HPDE6-E6E7 (cell line): ENCODE measurements around the gene KATNA1.
"Not testable (repeated sequence)": the region's sequence is repeated elsewhere in the genome, so short reads cannot be mapped to it uniquely, and the experiment has no call there.

ENCODE experiments used
- DNase-seq: peaks from one replicate; pipeline ENCODE4 v3.0.0; 2011; ENCODE audit warnings: missing footprints; ENCODE audit errors: extremely low spot score

KATNA1 gene

DNA sequence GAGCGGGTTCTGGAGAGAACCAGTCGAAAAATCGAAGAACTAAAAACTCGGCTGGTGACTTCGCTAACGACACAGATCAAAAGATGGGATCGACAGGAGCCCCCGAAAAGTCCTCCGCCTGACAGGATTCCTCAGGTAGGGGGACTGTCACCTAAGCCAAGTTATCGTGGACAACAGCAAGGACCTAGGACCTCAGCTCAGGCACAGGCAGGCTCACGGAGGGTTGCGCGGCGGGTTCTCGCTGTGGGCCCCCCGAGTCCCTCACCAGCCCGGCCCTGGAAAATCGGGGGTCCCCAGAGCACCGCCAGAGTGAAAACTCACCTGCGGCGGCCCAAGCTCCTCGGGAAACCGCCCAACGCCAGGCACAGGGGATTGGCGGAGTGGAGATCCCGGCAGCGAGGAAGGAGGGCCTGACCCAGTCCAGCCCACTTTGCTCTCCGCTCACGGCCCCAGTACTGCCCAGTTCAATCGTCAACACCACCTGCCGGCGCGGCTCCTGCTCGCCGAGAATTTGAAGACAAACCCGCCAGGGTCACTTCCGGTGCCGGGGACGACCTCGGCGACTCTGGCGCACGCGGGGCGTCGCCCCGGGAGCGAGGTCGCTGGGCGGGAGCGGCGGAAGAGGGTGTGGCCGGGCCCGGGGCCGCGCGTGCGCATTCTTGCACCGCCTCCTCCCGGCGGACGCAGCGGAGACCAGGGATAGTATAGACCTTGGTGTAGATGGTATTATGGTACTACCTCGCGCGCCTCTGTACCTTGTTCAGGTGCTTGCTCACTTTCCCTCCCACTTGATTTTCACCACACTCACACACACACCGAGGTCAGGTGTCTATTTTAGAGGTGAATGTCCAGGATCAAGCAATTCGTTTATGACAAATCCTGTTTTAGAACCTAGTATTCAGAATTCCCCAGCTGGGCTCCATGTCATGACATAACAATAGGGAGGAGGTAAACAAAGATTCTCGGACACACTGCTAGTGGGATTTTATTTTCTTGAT lies at the start of gene KATNA1:
KATNA1 (minus strand) TSS at position 567 of the 998 bp plus-strand sequence. CDS start 10,167 bp downstream, outside the sequence.
- peak; percentile 87 for DNase-seq

- no peak for DNase-seq
Measured at GRCh38 chr6:149698175-149698574, 49.7 kb upstream of the KATNA1 start.

DNA sequence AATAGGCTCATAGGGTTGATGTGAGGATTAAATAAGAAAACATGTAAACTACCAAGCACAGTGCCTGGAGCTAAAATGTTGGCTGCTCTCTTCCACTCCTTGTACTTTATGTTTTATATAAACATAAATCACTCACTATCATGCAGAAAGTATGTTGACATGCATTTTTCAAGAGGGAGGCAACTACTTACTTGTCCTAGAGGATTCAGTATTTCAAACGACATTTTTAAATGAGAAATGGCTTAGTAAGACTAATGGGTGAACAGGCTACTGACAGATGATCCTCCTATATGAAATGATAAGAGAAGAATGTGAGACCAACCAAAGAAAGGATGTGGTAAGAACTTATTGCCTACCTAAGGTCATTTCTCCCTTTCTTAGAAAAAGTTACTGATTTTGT lies 48.4 kb upstream of the KATNA1 start:
- no peak for DNase-seq

GRCh38 chr6:149694921-149695320 lies 46.4 kb upstream of the KATNA1 start:
- no peak for DNase-seq

GRCh38 chr6:149691201-149691600 lies 42.7 kb upstream of the KATNA1 start:
- DNase-seq = no peak

- DNase-seq = no peak
Measured at GRCh38 chr6:149686230-149686629, 37.7 kb upstream of the KATNA1 start.

DNA sequence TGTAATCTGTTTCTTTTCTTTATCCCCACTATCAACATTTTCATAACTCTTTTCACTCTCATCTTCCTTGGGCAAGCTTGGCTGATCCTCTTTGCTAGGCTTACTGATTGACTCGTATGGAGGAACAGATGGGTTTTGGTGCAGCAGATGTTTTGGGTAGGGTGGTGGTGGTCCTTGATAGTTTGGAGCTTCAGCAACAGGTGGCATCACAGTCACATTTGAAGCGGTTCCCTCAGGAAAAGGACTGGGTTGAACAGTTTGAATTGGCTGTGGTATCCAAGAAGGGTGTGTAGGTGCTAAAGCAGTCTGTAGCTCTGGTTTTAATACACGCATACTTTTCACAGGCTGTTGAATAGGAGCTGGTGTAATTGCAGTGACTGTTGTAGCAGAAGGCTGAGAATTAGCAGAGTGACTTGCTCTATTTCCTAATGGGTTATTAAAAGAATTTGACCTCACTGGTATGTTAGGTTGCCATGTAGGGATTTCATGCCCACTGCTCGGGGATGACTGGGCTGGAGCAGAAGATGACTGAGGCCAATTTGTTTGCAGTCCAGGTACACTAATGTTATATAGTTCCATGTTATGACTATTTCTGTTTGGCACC lies 34.8 kb upstream of the KATNA1 start:
- DNase-seq = no peak

DNA sequence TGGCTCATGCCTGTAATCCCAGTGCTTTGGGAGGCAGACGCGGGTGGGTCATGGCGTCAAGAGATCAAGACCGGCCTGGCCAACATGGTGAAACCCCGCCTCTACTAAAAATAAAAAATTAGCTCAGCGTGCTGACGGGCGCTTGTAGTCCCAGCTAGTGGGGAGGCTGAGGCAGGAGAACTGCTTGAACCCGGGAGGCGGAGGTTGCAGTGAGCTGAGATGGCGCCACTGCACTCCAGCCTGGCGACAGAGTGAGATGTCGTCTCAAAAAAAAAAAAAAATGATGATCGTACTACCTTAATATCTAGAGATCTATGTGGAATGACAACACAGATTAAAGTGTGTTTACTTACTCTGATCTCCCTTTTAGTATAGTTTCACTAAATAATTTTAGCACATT lies 33.3 kb upstream of the KATNA1 start:
- DNase-seq = not testable (repeated sequence)

GRCh38 chr6:149681209-149681608 lies 32.7 kb upstream of the KATNA1 start:
- no peak for DNase-seq

DNA sequence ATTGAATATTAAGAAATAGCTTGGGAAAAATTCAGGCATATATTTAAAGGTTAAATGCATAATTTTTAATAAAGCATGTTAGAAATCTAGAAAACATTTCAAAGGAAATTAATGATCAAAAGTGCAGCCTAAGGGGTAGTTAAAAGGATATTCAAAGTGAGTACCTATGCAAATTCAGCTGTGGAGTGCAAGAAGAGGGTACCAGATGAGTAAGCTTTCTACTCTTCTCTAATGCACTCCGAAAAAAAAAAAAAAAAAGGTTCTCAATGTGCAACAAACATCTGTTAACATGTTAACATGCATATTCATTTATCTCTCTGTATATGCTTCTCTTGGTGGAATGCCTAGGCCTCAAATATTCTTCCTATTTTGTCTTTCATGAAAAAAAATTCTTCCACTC lies 32.0 kb upstream of the KATNA1 start:
- DNase-seq = no peak

- not testable (repeated sequence) for DNase-seq
Measured at GRCh38 chr6:149672265-149672664, 23.8 kb upstream of the KATNA1 start.

DNA sequence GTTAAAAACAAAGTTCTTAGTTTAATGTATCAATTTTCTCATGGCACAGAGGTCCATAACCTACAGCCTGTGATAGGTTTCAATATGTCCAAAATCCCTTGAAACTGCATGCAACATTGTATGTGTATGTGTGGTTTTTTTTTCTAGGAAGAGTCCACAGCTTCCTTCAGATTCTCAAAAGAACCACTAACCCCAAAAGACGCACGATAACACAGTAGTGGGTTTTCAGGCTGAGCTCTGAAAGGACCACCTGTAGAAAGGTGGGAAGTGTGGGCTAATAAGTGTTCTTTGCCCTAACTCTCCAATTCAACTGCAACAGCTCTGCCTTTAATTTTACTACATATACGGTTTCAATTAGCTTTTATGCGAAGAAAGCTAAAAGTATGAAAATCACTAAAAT lies 11.5 kb upstream of the KATNA1 start:
- no peak for DNase-seq

GRCh38 chr6:149657441-149657840 lies 8.9 kb upstream of the KATNA1 start:
- DNase-seq = no peak

- no peak for DNase-seq
Measured at GRCh38 chr6:149651056-149651455, 2.5 kb upstream of the KATNA1 start.

DNA sequence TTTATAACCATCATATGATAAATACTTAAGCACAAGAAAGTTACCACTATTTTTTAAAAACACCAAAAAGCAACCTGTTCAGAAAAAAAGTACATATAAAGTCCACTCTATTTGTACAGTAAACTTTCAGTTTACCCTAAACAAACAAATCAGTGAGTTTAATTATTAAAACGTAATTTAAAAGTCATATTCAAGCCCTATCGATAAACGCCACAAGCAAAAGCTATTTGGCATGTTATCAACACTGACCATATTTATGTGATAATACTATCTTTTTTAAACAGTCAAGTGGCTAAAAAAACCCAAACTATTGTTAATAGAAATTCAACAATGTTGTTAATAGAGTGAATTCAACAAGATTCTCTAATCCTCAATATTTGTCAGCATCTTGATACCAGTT lies 1.9 kb downstream of the KATNA1 start:
- no peak for DNase-seq

DNA sequence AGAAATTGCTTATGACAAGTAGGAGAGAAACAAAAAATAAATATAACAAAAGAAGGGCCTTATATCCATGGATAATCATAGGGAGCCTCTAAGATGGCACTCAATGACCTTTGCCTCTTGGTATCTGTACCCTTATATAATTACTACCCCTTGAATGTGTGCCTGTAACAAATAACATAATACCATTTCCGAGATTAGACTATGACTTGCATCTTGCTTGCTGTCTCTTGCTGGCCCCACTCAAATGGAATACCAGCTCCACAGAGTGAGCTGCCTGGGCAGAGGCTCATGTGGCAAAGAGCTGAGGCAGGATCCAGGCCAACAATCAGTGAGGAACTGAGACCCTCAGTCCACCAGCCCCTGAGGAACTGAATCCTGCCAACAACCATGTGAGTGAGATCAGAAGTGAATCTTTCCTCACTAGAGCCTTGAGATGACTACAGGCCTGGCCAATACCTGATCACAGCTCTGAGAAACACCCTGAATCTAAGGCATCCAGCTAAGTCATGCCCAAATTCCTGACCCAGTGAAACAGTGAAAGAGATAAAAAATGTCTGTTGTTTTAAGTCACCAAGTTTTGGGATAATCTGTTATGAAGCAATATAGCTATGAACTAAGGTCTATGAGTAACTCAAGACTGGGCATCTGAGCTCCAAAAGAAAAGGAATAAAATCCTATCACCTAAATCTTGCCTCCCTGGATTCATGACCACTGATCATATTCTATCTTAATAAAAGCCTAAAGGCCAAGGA lies 5.5 kb downstream of the KATNA1 start:
- DNase-seq = no peak

GRCh38 chr6:149636124-149636523 lies 12.4 kb downstream of the KATNA1 start:
- no peak for DNase-seq

- no peak for DNase-seq
Measured at GRCh38 chr6:149634315-149634714, 14.2 kb downstream of the KATNA1 start.

GRCh38 chr6:149628875-149629510 lies 19.5 kb downstream of the KATNA1 start:
- no peak for DNase-seq

DNA sequence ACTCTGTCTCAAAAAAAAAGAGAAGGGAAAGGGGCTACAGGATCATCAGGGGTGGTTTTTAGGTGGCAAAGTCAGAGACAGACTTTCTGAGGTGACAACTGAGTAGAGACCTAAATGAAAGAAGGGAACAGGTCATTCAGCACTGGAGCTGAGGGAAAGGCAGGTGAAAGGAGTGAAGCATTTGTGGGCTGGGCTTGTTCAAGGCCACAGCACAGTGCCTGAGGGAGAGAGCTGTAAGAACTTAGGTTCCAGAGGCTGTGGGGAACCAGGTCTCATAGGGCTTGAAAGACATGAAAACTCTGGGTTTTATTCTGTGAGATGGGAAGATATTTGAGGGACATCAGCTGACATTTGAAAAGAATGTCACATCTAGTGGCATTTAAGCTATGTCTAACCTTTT lies 20.8 kb downstream of the KATNA1 start:
- DNase-seq = no peak

GRCh38 chr6:149615805-149616204 lies 32.7 kb downstream of the KATNA1 start:
- no peak for DNase-seq

- no peak for DNase-seq
Measured at GRCh38 chr6:149614337-149614736, 34.2 kb downstream of the KATNA1 start.
